CD4-positive, alpha-beta T cell treated with Interleukin-17A for 1 hour (primary cell): ENCODE measurements around the gene PLCB2.
A peak's percentile ranks its signal among the peaks of the same experiment; 100 is the strongest.

Source experiments
- DNase-seq: peaks from one replicate; pipeline ENCODE4 v3.0.0-alpha.2; 2020

Gene PLCB2

GRCh38 chr15:40323953-40324937 lies 16.5 kb upstream of the PLCB2 start:
- DNase-seq = peak; percentile 28

- peak; percentile 92 for DNase-seq
Observed at GRCh38 chr15:40323239-40323952, 15.7 kb upstream of the PLCB2 start, which contains the start of gene INAFM2. Gene INAFM2, plus strand, starts transcription at chr15:40323692. Its CDS starts 364 bp downstream, at chr15:40324056.

GRCh38 chr15:40322531-40323238 lies 14.9 kb upstream of the PLCB2 start:
- no peak for DNase-seq

- DNase-seq = peak; percentile 82
Observed at GRCh38 chr15:40320931-40321371, 13.2 kb upstream of the PLCB2 start.

- DNase-seq = no peak
Observed at GRCh38 chr15:40320409-40320808, 12.7 kb upstream of the PLCB2 start.

GRCh38 chr15:40317580-40317979 lies 9.8 kb upstream of the PLCB2 start:
- DNase-seq = no peak

GRCh38 chr15:40316931-40317330 lies 9.2 kb upstream of the PLCB2 start:
- DNase-seq = no peak

- no peak for DNase-seq
Observed at GRCh38 chr15:40314723-40315276, 7.1 kb upstream of the PLCB2 start.

GRCh38 chr15:40313531-40314398 lies 6.0 kb upstream of the PLCB2 start:
- peak; percentile 72 for DNase-seq

GRCh38 chr15:40312370-40313158 lies 4.8 kb upstream of the PLCB2 start:
- DNase-seq = no peak

- DNase-seq = no peak
Observed at GRCh38 chr15:40310993-40311392, 3.3 kb upstream of the PLCB2 start.

- peak; percentile 72 for DNase-seq
Observed at GRCh38 chr15:40310001-40310959, 2.5 kb upstream of the PLCB2 start.

- DNase-seq = no peak
Observed at GRCh38 chr15:40309344-40309862, 1.7 kb upstream of the PLCB2 start.

GRCh38 chr15:40306908-40307307 lies 827 bp downstream of the PLCB2 start:
- peak; percentile 8 for DNase-seq

- peak; percentile 7 for DNase-seq
Observed at GRCh38 chr15:40306371-40306770, 1.4 kb downstream of the PLCB2 start.

GRCh38 chr15:40305281-40305680 lies 2.5 kb downstream of the PLCB2 start:
- no peak for DNase-seq

- DNase-seq = no peak
Observed at GRCh38 chr15:40303576-40303975, 4.2 kb downstream of the PLCB2 start.

- no peak for DNase-seq
Observed at GRCh38 chr15:40302981-40303380, 4.8 kb downstream of the PLCB2 start.

- DNase-seq = no peak
Observed at GRCh38 chr15:40302288-40302886, 5.3 kb downstream of the PLCB2 start.
